HG02763 (cell line): ENCODE results near the gene XG.
"Not testable (repeated sequence)": the region's sequence is repeated elsewhere in the genome, so short reads cannot be mapped to it uniquely, and the experiment has no call there.

ENCODE experiments used
- ATAC-seq: cut with Tn5 transposase; IDR thresholded peaks from one replicate; pipeline ENCODE4 v1.9.1; 2021; ENCODE audit warnings: mild to moderate bottlenecking, moderate library complexity; ENCODE audit not compliant: unreplicated experiment

Gene XG

DNA sequence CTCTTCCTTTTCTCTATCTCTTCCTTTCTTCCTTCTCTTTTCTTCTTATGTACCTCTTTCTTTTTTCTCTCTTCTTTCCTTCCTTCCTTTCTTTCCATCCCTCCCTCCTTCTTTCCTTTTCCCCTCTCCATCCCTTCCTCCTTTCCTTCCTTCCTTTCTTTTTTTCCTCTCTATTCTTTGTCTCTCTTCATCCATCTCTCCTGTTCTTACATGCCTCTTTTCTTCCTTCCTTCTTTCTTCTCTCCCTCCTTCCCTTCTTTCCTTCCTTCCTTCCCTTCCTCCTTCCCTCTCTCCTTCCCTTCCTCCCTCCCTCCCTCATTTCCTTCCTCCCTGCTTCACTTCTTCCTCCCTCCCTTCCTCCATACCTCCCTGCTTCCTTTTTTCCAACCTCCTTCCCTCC, 19.2 kb upstream of the XG start:
- no peak for ATAC-seq

- no peak for ATAC-seq
Measured at GRCh38 chrX:2733286-2733685, 18.6 kb upstream of the XG start.

DNA sequence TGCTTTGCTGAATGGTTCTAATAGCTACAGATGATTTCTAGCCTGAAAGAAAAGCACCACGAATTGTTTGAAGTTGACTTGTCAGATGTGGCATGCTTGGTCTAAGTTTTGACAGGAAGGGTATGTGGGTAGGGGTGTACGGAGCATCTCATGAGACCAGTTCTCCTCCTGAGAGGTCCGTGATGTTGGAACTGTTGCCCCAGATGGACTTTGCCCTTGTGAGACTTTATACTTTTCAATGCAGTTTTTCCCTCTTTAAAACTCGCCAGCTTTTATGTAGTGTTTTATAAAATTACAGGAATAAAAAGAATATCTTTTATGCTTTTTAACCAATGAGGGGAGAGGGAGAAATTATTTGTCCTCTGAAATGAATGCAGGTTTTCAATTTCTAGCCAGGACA, 16.6 kb upstream of the XG start:
- no peak for ATAC-seq

- no peak for ATAC-seq
Measured at GRCh38 chrX:2740672-2741071, 11.2 kb upstream of the XG start.

GRCh38 chrX:2741386-2741785, 10.5 kb upstream of the XG start:
- ATAC-seq: no peak

DNA sequence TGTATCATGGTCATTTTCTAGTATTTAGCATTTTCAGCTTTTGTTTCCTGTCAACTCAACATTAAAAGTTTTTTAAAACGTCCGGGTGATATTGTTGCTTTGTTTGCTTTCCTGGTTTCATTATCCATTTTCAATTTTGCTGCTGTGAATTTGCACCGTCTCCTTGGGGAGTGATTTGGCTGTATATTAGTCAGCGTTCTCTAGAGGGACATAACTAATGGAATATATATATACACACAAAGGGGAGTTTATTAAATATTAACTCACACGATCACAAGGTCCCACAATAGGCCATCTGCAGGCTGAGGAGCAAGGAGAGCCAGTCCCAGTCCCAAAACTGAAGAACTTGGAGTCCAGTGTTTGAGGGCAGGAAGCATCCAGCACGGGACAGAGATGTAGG, 5.6 kb upstream of the XG start:
- ATAC-seq: not testable (repeated sequence)

DNA sequence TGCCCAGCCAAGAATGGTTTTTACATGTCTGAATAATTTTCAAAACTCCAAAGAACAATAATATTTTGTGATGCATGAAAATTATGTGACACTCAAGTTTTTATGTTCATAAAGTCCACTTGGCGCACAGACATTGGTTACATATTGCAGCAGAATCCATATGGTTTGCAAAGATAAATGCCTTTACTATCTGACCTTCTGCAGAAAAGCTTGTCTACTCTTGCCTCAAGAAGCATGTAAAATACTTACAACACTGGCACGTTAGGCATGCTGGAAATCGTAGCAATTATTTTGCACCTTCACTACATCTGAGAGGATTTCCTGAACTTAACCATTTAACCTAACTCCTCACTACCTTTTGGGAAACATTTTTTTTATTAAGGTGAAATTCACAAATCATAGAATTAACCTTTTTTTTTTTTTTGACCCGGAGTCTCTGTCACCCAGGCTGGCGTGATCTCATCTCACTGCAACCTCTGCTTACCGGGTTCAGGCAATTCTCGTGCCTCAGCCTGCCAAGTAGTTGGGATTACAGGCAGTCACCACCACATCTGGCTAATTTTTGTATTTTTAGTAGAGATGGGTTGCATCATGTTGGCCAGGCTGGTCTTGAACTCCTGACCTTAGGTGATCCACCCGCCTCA, 3.5 kb upstream of the XG start:
- ATAC-seq: no peak

GRCh38 chrX:2748815-2749188, 3.0 kb upstream of the XG start:
- ATAC-seq: no peak

DNA sequence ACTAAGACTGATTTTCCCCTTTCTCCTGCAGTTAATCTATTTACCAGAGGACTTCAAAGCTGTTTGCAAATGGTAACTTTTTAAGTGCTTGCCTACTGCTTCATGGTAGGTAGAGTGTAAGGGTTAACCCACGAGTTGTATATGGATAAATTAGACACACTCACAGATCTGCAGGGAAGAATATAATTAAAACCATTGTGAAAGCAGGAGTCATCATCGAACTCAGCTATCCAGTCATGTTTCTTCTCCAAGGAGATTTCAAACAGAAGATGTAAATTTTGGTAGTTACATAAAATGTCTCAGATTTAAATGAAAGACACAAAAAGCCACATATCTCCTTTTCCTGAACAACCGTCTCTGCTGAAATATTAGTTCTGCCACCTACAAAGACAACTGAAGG, 549 bp upstream of the XG start:
- ATAC-seq: no peak

DNA sequence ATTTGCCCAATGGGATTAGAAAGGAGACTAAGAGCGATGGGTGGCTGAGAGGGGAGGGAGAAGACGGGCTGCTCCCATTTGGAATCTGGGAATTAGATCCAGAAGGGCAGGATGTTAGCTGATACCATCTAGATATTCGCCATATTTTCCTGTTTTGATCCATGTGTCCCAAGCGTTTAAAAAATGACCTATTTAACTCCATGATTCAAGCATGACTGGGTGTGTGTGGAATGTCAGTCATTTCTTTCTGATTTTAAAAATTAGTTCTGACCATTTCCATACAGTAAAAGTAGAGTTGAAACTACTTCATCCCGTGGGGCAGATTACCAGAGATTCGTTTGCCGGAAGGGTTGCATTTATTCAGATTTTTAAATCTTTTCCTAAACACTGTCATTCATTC, 601 bp downstream of the XG start:
- ATAC-seq: not testable (repeated sequence)

GRCh38 chrX:2755163-2755715, 3.4 kb downstream of the XG start:
- not testable (repeated sequence) for ATAC-seq

DNA sequence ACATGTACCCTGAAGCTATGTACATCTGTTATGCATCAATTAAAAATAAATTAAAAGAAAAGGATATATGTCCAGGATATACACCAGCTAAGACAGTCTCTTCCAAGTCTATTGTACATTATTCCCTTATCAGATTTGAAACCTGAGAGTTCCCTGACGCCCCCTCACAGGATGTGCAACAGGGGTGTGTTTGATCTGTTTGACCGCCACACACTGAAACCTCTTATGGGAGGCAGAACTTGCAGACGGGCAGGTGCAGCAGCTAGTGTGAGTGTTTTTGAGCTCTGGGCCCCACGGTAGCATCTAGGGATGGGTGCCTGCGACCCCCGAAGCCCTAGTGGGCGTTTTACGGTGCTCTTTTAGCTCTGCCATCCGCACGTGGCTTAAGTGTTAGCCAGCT, 4.7 kb downstream of the XG start:
- no peak for ATAC-seq

- no peak for ATAC-seq
Measured at GRCh38 chrX:2761246-2761645, 9.4 kb downstream of the XG start.

GRCh38 chrX:2762671-2763070, 10.8 kb downstream of the XG start:
- not testable (repeated sequence) for ATAC-seq

- ATAC-seq: not testable (repeated sequence)
Measured at GRCh38 chrX:2764766-2765548, 13.1 kb downstream of the XG start.

- no peak for ATAC-seq
Measured at GRCh38 chrX:2765549-2765830, 13.7 kb downstream of the XG start.

DNA sequence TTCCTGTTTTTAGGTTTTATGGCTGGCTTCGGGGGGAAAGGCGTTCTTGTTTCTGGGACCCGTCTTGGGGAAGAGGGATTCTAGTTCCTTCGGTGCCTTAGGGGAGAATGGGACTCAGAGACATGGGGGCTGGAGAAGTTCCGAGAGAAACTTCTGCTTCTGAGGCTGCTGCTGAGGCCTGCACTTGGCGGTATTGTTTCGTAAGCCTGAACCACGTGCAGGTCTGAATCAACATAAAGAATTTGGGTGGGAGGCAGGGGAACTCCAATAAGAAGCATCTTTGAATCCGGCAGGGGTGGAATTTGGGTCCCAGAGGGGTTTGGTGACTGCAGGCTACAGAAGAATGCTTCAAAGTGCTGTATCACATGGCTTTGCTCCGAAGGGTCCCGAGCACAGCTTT, 15.1 kb downstream of the XG start:
- no peak for ATAC-seq

GRCh38 chrX:2767631-2768455, 16.0 kb downstream of the XG start:
- ATAC-seq: no peak

DNA sequence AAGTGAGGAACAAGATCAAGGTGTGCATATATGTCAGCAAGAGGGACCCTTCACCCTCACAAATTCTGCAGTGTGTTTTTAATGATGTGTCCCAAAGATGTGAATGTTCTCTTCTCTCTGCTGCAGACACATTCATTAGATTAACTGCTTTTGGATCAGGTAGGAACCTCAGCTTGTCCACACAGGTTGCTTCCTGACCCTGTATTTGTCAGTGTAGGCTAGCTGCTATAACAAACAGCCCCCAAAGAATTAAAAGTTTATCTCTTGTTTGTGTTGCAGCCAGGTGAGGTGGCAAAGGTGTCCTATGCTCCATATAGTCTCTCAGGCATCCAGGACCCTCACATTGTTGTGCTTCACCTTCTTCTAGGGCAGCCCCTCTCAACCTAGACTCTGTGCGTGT, 17.8 kb downstream of the XG start:
- ATAC-seq: no peak

- ATAC-seq: not testable (repeated sequence)
Measured at GRCh38 chrX:2773166-2774055, 21.6 kb downstream of the XG start.

DNA sequence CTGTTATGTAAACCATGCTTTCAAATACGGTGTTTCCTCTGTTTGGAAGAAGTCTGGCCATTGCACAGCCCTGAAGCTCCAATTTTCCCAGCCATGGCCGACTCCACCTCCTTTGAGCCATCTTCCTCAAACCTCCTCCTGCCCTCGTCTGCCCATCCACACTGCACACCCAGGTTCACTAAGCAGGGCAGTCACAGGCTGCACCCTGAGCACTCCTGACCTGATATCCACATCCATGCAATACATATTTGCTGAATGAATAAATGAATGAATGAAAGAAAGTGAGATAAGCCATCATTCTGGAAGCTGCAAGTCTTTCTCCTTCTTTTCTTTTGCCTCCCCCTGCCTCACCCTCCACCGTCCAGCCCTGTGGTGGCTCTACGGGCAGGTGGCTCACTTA, 22.2 kb downstream of the XG start:
- ATAC-seq: no peak
